Occipital lobe (tissue), 2 donors: ENCODE results near the gene COG5. TPM values are rescaled to one million over a fixed set of nuclear protein-coding genes. Genes with fewer than 3 reads are reported as not detected.

Source experiments
- DNase-seq: peaks from one replicate; lab custom pipeline; 2025; lab: John Stamatoyannopoulos, UW
- total RNA-seq: library from RNA; depleted of rRNA; stranded (reverse); fragments of >200 nt; gene quantifications from one replicate; pipeline ENCODE4 v1.2.3, GENCODE V29; 2014

COG5 gene
- total RNA-seq, 1 donor from 2014 or later, result 46.2 TPM

GRCh38 chr7:107505997-107506673 is 57.6 kb downstream of the COG5 start:
- no peak for DNase-seq

DNA sequence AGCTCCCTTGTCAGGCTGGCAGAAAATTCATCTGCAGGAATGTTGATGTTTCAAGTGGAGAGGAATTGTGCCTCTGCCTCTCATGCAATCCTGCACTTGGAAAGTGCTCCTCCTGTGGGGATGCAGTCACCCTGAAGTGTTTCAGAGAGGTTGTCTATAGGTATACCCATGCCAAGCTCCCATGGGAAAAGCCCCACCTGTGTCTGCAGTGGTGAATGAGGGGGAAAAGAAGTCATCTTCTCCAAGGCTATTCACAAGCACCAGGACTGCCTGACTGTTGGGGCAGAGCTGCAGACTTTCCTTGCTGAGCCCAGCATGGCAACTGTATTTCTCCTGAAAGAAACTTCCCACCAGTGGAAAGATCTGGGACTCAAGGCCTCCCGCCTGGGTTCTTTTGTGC is 58.4 kb downstream of the COG5 start:
- no peak for DNase-seq

- no peak for DNase-seq
These were observed 60.0 kb downstream of the COG5 start for GRCh38 chr7:107503687-107504086.

GRCh38 chr7:107502797-107503196 is 60.9 kb downstream of the COG5 start:
- DNase-seq, result no peak

- no peak for DNase-seq
These were observed 61.6 kb downstream of the COG5 start for GRCh38 chr7:107502154-107502553.

- DNase-seq, result no peak
These were observed 62.1 kb downstream of the COG5 start for GRCh38 chr7:107501593-107501992.

DNA sequence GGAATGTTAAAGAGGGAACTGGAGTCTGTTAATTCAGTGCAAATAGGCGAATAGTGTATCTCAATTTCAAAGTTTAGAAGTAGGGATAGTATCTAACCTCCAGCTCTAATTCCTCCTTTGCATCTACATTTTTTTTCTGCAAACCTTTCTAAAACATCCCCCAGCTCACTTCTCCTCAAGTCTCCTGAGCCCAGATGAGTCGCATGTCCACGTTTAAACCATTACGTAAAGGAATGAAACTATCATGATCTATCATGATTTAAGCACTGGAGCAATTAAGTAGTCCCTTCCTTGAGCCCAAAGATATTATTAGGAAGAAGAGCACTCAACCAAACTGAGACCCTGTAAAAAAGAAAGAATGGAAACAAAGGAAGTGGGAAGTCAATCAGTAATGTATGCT is 64.0 kb downstream of the COG5 start:
- DNase-seq, result no peak

DNA sequence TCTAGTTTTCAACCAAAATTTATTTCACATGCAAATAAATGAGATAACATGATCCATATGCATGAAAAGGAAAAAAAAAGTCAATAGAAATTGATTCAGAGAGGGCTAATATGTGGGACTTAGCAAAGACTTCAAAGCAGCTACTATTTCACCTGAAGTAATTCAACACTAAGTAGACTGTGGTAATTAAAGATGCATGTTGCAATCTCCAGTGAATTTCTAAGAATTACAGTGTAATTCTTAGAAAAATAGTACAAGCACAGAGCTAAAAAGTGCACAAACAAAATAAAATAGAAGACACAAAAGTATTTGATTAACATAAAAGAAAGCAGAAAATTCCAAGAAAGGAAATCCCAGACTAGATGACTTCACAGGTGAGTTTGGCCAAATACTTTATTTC is 68.2 kb downstream of the COG5 start:
- no peak for DNase-seq

- DNase-seq, result no peak
These were observed 68.8 kb downstream of the COG5 start for GRCh38 chr7:107494884-107495283.

- DNase-seq, result no peak
These were observed 69.4 kb downstream of the COG5 start for GRCh38 chr7:107494315-107494751.

DNA sequence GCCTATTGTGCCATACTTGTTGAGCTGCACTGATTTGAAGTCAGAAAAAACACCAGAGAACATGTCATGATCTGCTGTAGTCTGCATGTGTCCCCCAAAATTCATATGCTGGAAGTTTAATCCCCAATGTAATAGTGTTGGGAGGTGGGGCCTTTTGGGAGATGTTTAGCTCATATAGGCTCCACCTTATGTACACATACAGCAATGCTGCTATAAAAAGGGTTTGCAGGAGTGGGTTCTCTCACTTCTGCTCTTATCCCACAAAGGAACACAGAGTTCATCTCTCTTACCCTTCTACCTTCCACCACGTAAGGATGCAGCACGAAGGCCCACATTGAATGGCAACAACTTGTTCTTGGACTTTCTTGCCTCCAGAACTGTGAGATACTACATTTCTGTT is 70.8 kb downstream of the COG5 start:
- no peak for DNase-seq

DNA sequence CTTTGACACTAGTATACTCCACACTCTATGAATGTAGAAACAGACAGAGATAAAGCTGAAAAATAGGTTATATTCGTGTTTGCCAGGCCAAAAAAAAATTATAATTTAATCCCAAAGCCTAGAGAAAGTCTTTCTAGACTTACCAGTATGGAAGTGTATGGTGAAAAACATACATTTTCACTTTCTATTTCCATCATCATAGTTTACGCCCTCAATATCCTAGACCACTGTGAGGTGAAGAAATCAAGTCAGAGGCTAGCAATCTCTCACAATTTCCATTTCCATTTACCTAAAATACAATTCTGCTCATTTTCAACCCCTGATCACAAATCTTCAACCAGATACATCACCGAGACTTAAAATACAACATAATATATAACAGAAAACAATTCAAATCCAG is 77.7 kb downstream of the COG5 start:
- no peak for DNase-seq

- no peak for DNase-seq
These were observed 81.1 kb downstream of the COG5 start for GRCh38 chr7:107482571-107482970.

DNA sequence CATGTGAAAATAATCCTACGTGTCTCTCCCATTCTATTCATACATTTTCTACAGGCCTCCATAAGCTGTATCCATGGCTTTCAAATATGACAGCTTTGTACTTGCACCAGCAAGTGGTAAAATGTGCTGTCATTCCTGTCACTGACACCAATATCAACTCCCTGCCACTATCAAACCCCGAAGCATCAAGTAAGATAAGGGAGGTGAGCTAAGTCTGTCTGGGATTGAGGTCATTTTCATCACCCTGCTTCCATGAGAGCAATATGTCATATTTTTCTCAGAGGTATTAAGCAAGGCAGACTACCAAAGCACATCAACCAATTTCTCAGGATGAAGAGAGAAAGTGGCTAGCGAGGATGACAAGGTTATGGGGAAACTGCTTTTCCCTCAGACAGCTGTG is 82.8 kb downstream of the COG5 start:
- DNase-seq, result no peak

GRCh38 chr7:107479303-107479702 is 84.4 kb downstream of the COG5 start:
- DNase-seq, result no peak

- no peak for DNase-seq
These were observed 89.6 kb downstream of the COG5 start for GRCh38 chr7:107474104-107474521.

- no peak for DNase-seq
These were observed 91.6 kb downstream of the COG5 start for GRCh38 chr7:107472116-107472515.

DNA sequence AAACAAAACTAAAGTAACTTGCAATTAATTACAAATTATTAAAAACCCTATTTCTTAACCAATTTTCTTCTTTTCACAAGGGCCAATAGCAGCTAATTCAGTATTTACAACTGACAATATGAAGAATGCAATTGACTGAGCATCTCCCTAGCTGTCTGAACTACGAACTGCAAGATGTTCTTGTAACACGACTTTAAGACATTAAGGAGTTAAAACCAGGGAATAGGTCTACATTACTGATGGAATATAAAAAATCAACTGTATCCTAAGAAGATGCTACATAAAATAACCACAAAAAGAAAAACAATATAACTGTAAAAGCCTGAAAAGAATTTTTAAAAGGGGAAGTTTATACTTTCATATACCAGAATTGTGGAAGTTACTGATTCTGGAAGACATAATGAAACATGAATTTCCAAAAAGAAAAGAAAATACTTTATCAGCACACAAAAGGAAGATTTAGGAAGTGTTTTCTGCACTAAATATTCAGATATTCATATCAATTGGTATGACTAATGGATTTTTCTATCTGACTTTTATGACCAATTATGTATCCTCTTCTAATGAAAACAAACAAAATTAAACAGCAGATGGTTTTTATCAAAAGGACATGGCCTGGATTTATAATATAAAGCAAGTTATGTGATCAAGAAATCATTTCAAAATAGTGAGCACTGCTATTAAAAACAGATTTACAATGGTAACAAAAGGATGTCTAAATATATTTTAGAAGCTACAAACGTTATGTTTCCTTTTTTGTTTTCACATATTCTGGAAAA is 92.2 kb downstream of the COG5 start:
- no peak for DNase-seq

- DNase-seq, result peak; percentile 33
These were observed 93.8 kb downstream of the COG5 start, which contains the start of gene GPR22 for GRCh38 chr7:107469929-107470328. TSS of gene GPR22 (plus strand) at chr7:107470057. CDS start at chr7:107474061, 4,004 bp downstream.

GRCh38 chr7:107468824-107469223 is 94.9 kb downstream of the COG5 start:
- no peak for DNase-seq

GRCh38 chr7:107467972-107468371 is 95.7 kb downstream of the COG5 start:
- no peak for DNase-seq

GRCh38 chr7:107464666-107465226 is 99.0 kb downstream of the COG5 start:
- no peak for DNase-seq
